ENCODE results near the gene OR4F15.

OR4F15 gene

GRCh38 chr15:101810876-101811275 is 1.1 kb upstream of the OR4F15 start:
- Histone ChIP-seq H3K9me3 (ENCODE audit: low read depth, low read length) (no peaks in the 10 kb centered on the region), H3K9ac (ENCODE audit: insufficient read length) (no peak overlapping the region), H3K27ac (no peak overlapping the region), H3K4me3 (no peak overlapping the region), H3K36me3 (ENCODE audit: insufficient read depth, low read length) (no peaks in the 10 kb centered on the region)
- DNase-seq (ENCODE audit: low read depth, low spot score): no peak
- TF ChIP-seq EZH2 (IDR thresholded peaks at IDR 0.05): no peak
- no peak for TF ChIP-seq POLR2AphosphoS5 (IDR thresholded peaks at IDR 0.05; ENCODE audit: borderline replicate concordance, low read depth, low read length)
- TF ChIP-seq FOXP2 (optimal IDR thresholded peaks at IDR 0.05; ENCODE audit: control extremely low read depth, extremely low read length, insufficient read depth): no peak

- Histone ChIP-seq H3K27ac (no peak overlapping the region), H3K9me3 (ENCODE audit: low read depth, low read length) (no peaks in the 10 kb centered on the region), H3K36me3 (ENCODE audit: insufficient read depth, low read length) (no peaks in the 10 kb centered on the region), H3K4me3 (no peak overlapping the region), H3K9ac (ENCODE audit: insufficient read length) (no peak overlapping the region)
- TF ChIP-seq POLR2AphosphoS5 (IDR thresholded peaks at IDR 0.05; ENCODE audit: borderline replicate concordance, low read depth, low read length) (no peak), FOXP2 (optimal IDR thresholded peaks at IDR 0.05; ENCODE audit: control extremely low read depth, extremely low read length, insufficient read depth) (no peak), EZH2 (IDR thresholded peaks at IDR 0.05) (no peak)
- DNase-seq (ENCODE audit: low read depth, low spot score): no peak
Observed at GRCh38 chr15:101813803-101814534, 2.0 kb downstream of the OR4F15 start.

GRCh38 chr15:101820781-101821180 is 8.8 kb downstream of the OR4F15 start:
- Histone ChIP-seq H3K9ac (ENCODE audit: insufficient read length) (no peak overlapping the region), H3K4me3 (no peak overlapping the region), H3K36me3 (ENCODE audit: insufficient read depth, low read length) (no peaks in the 10 kb centered on the region), H3K9me3 (ENCODE audit: low read depth, low read length) (no peaks in the 10 kb centered on the region), H3K27ac (no peak overlapping the region)
- DNase-seq (ENCODE audit: low read depth, low spot score): no peak
- TF ChIP-seq FOXP2 (optimal IDR thresholded peaks at IDR 0.05; ENCODE audit: control extremely low read depth, extremely low read length, insufficient read depth): no peak
- no peak for TF ChIP-seq POLR2AphosphoS5 (IDR thresholded peaks at IDR 0.05; ENCODE audit: borderline replicate concordance, low read depth, low read length)
- no peak for TF ChIP-seq EZH2 (IDR thresholded peaks at IDR 0.05)

GRCh38 chr15:101827257-101827656 is 15.3 kb downstream of the OR4F15 start:
- H3K27ac ChIP-seq: no peak overlapping the region
- H3K9ac ChIP-seq (ENCODE audit: insufficient read length): no peak overlapping the region
- H3K9me3 ChIP-seq (ENCODE audit: low read depth, low read length): no peaks in the 10 kb centered on the region
- TF ChIP-seq FOXP2 (optimal IDR thresholded peaks at IDR 0.05; ENCODE audit: control extremely low read depth, extremely low read length, insufficient read depth) (no peak), POLR2AphosphoS5 (IDR thresholded peaks at IDR 0.05; ENCODE audit: borderline replicate concordance, low read depth, low read length) (no peak), EZH2 (IDR thresholded peaks at IDR 0.05) (no peak)
- H3K4me3 ChIP-seq: no peak overlapping the region
- H3K36me3 ChIP-seq (ENCODE audit: insufficient read depth, low read length): no peaks in the 10 kb centered on the region
- no peak for DNase-seq (ENCODE audit: low read depth, low spot score)

GRCh38 chr15:101828774-101829173 is 16.8 kb downstream of the OR4F15 start:
- no peaks in the 10 kb centered on the region for H3K9me3 ChIP-seq (ENCODE audit: low read depth, low read length)
- no peak overlapping the region for H3K4me3 ChIP-seq
- H3K27ac ChIP-seq: no peak overlapping the region
- no peak for TF ChIP-seq POLR2AphosphoS5 (IDR thresholded peaks at IDR 0.05; ENCODE audit: borderline replicate concordance, low read depth, low read length)
- no peak for TF ChIP-seq EZH2 (IDR thresholded peaks at IDR 0.05)
- no peak for TF ChIP-seq FOXP2 (optimal IDR thresholded peaks at IDR 0.05; ENCODE audit: control extremely low read depth, extremely low read length, insufficient read depth)
- H3K36me3 ChIP-seq (ENCODE audit: insufficient read depth, low read length): no peaks in the 10 kb centered on the region
- H3K9ac ChIP-seq (ENCODE audit: insufficient read length): no peak overlapping the region
- DNase-seq (ENCODE audit: low read depth, low spot score): no peak

- DNase-seq (ENCODE audit: low read depth, low spot score): no peak
- TF ChIP-seq FOXP2 (optimal IDR thresholded peaks at IDR 0.05; ENCODE audit: control extremely low read depth, extremely low read length, insufficient read depth): no peak
- no peak for TF ChIP-seq POLR2AphosphoS5 (IDR thresholded peaks at IDR 0.05; ENCODE audit: borderline replicate concordance, low read depth, low read length)
- TF ChIP-seq EZH2 (IDR thresholded peaks at IDR 0.05): no peak
- H3K36me3 ChIP-seq (ENCODE audit: insufficient read depth, low read length): no peaks in the 10 kb centered on the region
Observed at GRCh38 chr15:101841656-101842055, 29.7 kb downstream of the OR4F15 start.

GRCh38 chr15:101844916-101845315 is 32.9 kb downstream of the OR4F15 start:
- Histone ChIP-seq H3K36me3 (ENCODE audit: insufficient read depth, low read length) (no peaks in the 10 kb centered on the region), H3K27ac (no peak overlapping the region), H3K9ac (ENCODE audit: insufficient read length) (no peak overlapping the region), H3K9me3 (ENCODE audit: low read depth, low read length) (no peaks in the 10 kb centered on the region), H3K4me3 (no peak overlapping the region)
- no peak for DNase-seq (ENCODE audit: low read depth, low spot score)
- TF ChIP-seq POLR2AphosphoS5 (IDR thresholded peaks at IDR 0.05; ENCODE audit: borderline replicate concordance, low read depth, low read length) (no peak), FOXP2 (optimal IDR thresholded peaks at IDR 0.05; ENCODE audit: control extremely low read depth, extremely low read length, insufficient read depth) (no peak), EZH2 (IDR thresholded peaks at IDR 0.05) (no peak)

More at GRCh38 chr15:101841656-101842055, 29.7 kb downstream of the OR4F15 start:
- Histone ChIP-seq H3K27ac (no peak overlapping the region), H3K9ac (ENCODE audit: insufficient read length) (no peak overlapping the region), H3K4me3 (no peak overlapping the region), H3K9me3 (ENCODE audit: low read depth, low read length) (no peaks in the 10 kb centered on the region)

GRCh38 chr15:101852356-101852755 is 40.4 kb downstream of the OR4F15 start:
- Histone ChIP-seq H3K4me3 (no peak overlapping the region), H3K9ac (ENCODE audit: insufficient read length) (no peak overlapping the region), H3K9me3 (ENCODE audit: low read depth, low read length) (no peaks in the 10 kb centered on the region), H3K27ac (no peak overlapping the region), H3K36me3 (ENCODE audit: insufficient read depth, low read length) (no peaks in the 10 kb centered on the region)
- TF ChIP-seq FOXP2 (optimal IDR thresholded peaks at IDR 0.05; ENCODE audit: control extremely low read depth, extremely low read length, insufficient read depth) (no peak), EZH2 (IDR thresholded peaks at IDR 0.05) (no peak), POLR2AphosphoS5 (IDR thresholded peaks at IDR 0.05; ENCODE audit: borderline replicate concordance, low read depth, low read length) (no peak)
- DNase-seq (ENCODE audit: low read depth, low spot score): no peak

All from SK-N-MC (cell line).